Sigmoid colon (tissue), 4 donors: ENCODE measurements around the gene POLR2C.

Source experiments
- CTCF ChIP-seq, 4 experiments: fragments of 450-650 bp in 3 of 4; fragments of 200-600 bp in 1 of 4; IDR thresholded peaks; one replicate each; pipeline ENCODE4 v1.5.1; 2016 to 2019; ENCODE audit warnings: antibody characterized with exemption in 4 of 4, mild to moderate bottlenecking in 3 of 4, moderate library complexity in 2 of 4
- EP300 ChIP-seq, 4 donors: sonication (generic); formaldehyde crosslinking; IDR thresholded peaks; one replicate each; pipeline ENCODE4 v1.6.1; 2017; ENCODE audit warnings: antibody characterized with exemption in 4 of 4
- POLR2A ChIP-seq, 2 donors: fragments of 450-650 bp; IDR thresholded peaks; one replicate each; pipeline ENCODE4 v1.6.1; 2016; ENCODE audit warnings: antibody characterized with exemption in 2 of 2, mild to moderate bottlenecking in 2 of 2, moderate library complexity in 2 of 2
- POLR2AphosphoS5 ChIP-seq, 4 donors: sonication (generic); formaldehyde crosslinking; IDR thresholded peaks; one replicate each; pipeline ENCODE4 v1.6.1; 2017; ENCODE audit warnings: antibody characterized with exemption in 4 of 4

- no peak for TF ChIP-seq CTCF (IDR thresholded peaks at IDR 0.05)
- no peak for TF ChIP-seq POLR2AphosphoS5 (IDR thresholded peaks at IDR 0.05)
- no peak for TF ChIP-seq POLR2A (IDR thresholded peaks at IDR 0.05)
- no peak for TF ChIP-seq EP300 (IDR thresholded peaks at IDR 0.05)
Observed at GRCh38 chr16:57470711-57471110, 8.2 kb downstream of the POLR2C start.
